Caco-2 (cell line): ENCODE measurements around the gene RAF1. TPM values are rescaled to one million over a fixed set of nuclear protein-coding genes. Genes with fewer than 3 reads are reported as not detected.

Source experiments
- Bru-seq: library from RNA; stranded (reverse); fragments of 400-500 nt; gene quantifications from one replicate; lab custom pipeline; 2021; lab: Mats Ljungman, UMichigan
- BruChase-seq, 2 experiments: library from RNA; stranded (reverse); fragments of 400-500 nt; gene quantifications; one replicate each; lab custom pipeline; 2021; lab: Mats Ljungman, UMichigan
- BruUV-seq: library from RNA; stranded (reverse); fragments of 400-500 nt; replicated peaks from 2 replicates; lab custom pipeline; 2021; lab: Mats Ljungman, UMichigan
- CTCF ChIA-PET: fragments of 300-600 bp; sonication (Branson Sonifier 250); formaldehyde crosslinking; loops from one replicate; lab custom pipeline; 2022; ENCODE audit warnings: antibody characterized with exemption; lab: Charles Lee
- POLR2A ChIA-PET: fragments of 300-600 bp; sonication (Branson Sonifier 250); formaldehyde crosslinking; loops from one replicate; lab custom pipeline; 2022; ENCODE audit warnings: antibody characterized with exemption; lab: Charles Lee
- DNase-seq, 2 experiments: peaks; one replicate each; pipeline versions ENCODE4 v3.0.0 to v3.0.0-alpha.2; 2020 to 2022
- H3K27me3 ChIP-seq: replicated peaks from 2 replicates; pipeline ENCODE4 v1.6.0; 2011; ENCODE audit warnings: low read length; ENCODE audit not compliant: control insufficient read depth, insufficient read depth
- H3K36me3 ChIP-seq: 2 replicates; pipeline ENCODE4 v1.5.1; 2011; ENCODE audit warnings: low read length; ENCODE audit not compliant: control insufficient read depth, insufficient read depth
- H3K4me1 ChIP-seq: fragments of 250-450 bp; sonication (Bioruptor Pico); 2 replicates; pipeline ENCODE4 v1.5.1; 2020; ENCODE audit warnings: mild to moderate bottlenecking
- H3K4me3 ChIP-seq: 2 replicates; pipeline ENCODE4 v1.5.1; 2011; ENCODE audit warnings: low read depth, mild to moderate bottlenecking, control low read depth, low read length
- H3K9me3 ChIP-seq: fragments of 250-450 bp; sonication (Bioruptor Pico); 2 replicates; pipeline ENCODE4 v1.5.1; 2020; ENCODE audit warnings: mild to moderate bottlenecking, moderate library complexity
- H3K27ac Mint-ChIP-seq: one replicate; pipeline ENCODE4 v1.8.0; 2022; ENCODE audit warnings: mixed read lengths; ENCODE audit not compliant: unreplicated experiment
- H3K27me3 Mint-ChIP-seq: one replicate; pipeline ENCODE4 v1.8.0; 2022; ENCODE audit warnings: mixed read lengths; ENCODE audit not compliant: insufficient read depth, unreplicated experiment
- H3K36me3 Mint-ChIP-seq: one replicate; pipeline ENCODE4 v1.8.0; 2022; ENCODE audit warnings: mild to moderate bottlenecking, mixed read lengths; ENCODE audit not compliant: insufficient read depth, unreplicated experiment
- H3K4me1 Mint-ChIP-seq: one replicate; pipeline ENCODE4 v1.8.0; 2022; ENCODE audit warnings: low read depth, mixed read lengths; ENCODE audit not compliant: unreplicated experiment
- H3K4me3 Mint-ChIP-seq: one replicate; pipeline ENCODE4 v1.8.0; 2022; ENCODE audit warnings: mild to moderate bottlenecking, moderate library complexity, mixed read lengths; ENCODE audit not compliant: unreplicated experiment
- H3K9me3 Mint-ChIP-seq: one replicate; pipeline ENCODE4 v1.8.0; 2022; ENCODE audit warnings: mixed read lengths; ENCODE audit not compliant: unreplicated experiment
- CTCF ChIP-seq, 2 experiments: fragments of 200-600 bp in 1 of 2; IDR thresholded peaks; 1 replicate in 1 of 2; 2 replicates in 1 of 2; pipeline versions ENCODE4 v1.5.1 to v1.8.0; 2011 to 2022; ENCODE audit warnings: antibody characterized with exemption in 1 of 2, control low read depth in 1 of 2, inconsistent platforms in 1 of 2, low read depth in 1 of 2, low read length in 1 of 2, mild to moderate bottlenecking in 1 of 2, moderate library complexity in 1 of 2; ENCODE audit not compliant: insufficient read depth in 1 of 2, severe bottlenecking in 1 of 2, unreplicated experiment in 1 of 2
- intact Hi-C: fragments of 100-400 bp; cut with micrococcal nuclease; formaldehyde crosslinking; loops from one replicate; pipeline ENCODE4 v1.10.0; 2022; ENCODE audit not compliant: unreplicated experiment
- long read RNA-seq: library from polyadenylated mRNA; stranded (forward); transcript quantifications from one replicate; pipeline ENCODE4 v2.0.0, GENCODE V29; 2022
- total RNA-seq: library from RNA; stranded (reverse); gene quantifications from 2 replicates; pipeline ENCODE4 v1.2.3, GENCODE V29; 2022

RAF1 gene
- total RNA-seq (93.6 and 98.7 TPM in 2 replicates), Bru-seq, nascent RNA (percentile 85 among the genes with signal in this experiment), BruChase-seq, experiment 1, labeled RNA remaining after a 2-hour chase (percentile 85 among the genes with signal in this experiment), BruChase-seq, experiment 2, labeled RNA remaining after a 6-hour chase (percentile 87 among the genes with signal in this experiment)
- long read RNA-seq, transcript RAF1-201 (17 exons, 3,300 nt) = major isoform, 57 of 108 reads
- long read RNA-seq, partial matches to known transcripts = 10 of 108 reads
- long read RNA-seq, other reads (novel, unspliced or antisense) = 36 of 108 reads

GRCh38 chr3:12663936-12664908 is at the start of gene RAF1:
RAF1 (minus strand) TSS chr3:12664117; CDS start chr3:12618721, 45,396 bp downstream.
- H3K4me1 Mint-ChIP-seq = peaks cover 21% of the 10 kb centered on the region
- H3K36me3 Mint-ChIP-seq = peaks cover 16% of the 10 kb centered on the region
- H3K9me3 Mint-ChIP-seq = no peaks in the 10 kb centered on the region
- peak; percentile 98 to 99 for DNase-seq
- Histone ChIP-seq H3K36me3 (no peaks in the 10 kb centered on the region), H3K9me3 (no peaks in the 10 kb centered on the region), H3K4me3 (peak within 1 kb of the TSS; percentile 73), H3K4me1 (peaks cover 19% of the 10 kb centered on the region), H3K27me3 (no peaks in the 10 kb centered on the region)
- TF ChIP-seq CTCF (IDR thresholded peaks at IDR 0.05; ENCODE audit: insufficient read depth in 1 of 2, low read depth in 1 of 2, low read length in 1 of 2, severe bottlenecking in 1 of 2, unreplicated experiment in 1 of 2) = no peak
- intact Hi-C loops = loop anchor here (2.0 to 5.0 kb wide), 2 partner anchors 21 to 43 kb away; no protein-coding TSS in a partner anchor
- ChIA-PET CTCF (interaction anchor here (1.2 kb wide), 1 partner anchor 56 kb away, joined by 4 read pairs; no protein-coding TSS in a partner anchor), POLR2A (interaction anchor here (0.5 to 1.5 kb wide), 4 partner anchors 21 to 303 kb away, joined by 3 read pairs; no protein-coding TSS in a partner anchor)
- TSS peak; percentile 99 for BruUV-seq
- peak within 1 kb of the TSS; percentile 81 for H3K4me3 Mint-ChIP-seq
- peak within 1 kb of the TSS; percentile 100 for H3K27ac Mint-ChIP-seq
- no peaks in the 10 kb centered on the region for H3K27me3 Mint-ChIP-seq

- no peaks in the 10 kb centered on the region for H3K27me3 ChIP-seq
- ChIA-PET POLR2A (no interaction called here), CTCF (interaction anchor here (0.5 to 1.0 kb wide), 2 partner anchors 8 to 113 kb away, joined by 3 read pairs; no protein-coding TSS in a partner anchor)
- H3K27ac Mint-ChIP-seq = no peak overlapping the region
- H3K4me3 ChIP-seq = no peak overlapping the region
- H3K9me3 Mint-ChIP-seq = no peaks in the 10 kb centered on the region
- H3K9me3 ChIP-seq = no peaks in the 10 kb centered on the region
- no peak for TF ChIP-seq CTCF (IDR thresholded peaks at IDR 0.05; ENCODE audit: insufficient read depth in 1 of 2, low read depth in 1 of 2, low read length in 1 of 2, severe bottlenecking in 1 of 2, unreplicated experiment in 1 of 2)
- no peak overlapping the region for H3K4me3 Mint-ChIP-seq
- no peaks in the 10 kb centered on the region for H3K36me3 ChIP-seq
- no peaks in the 10 kb centered on the region for H3K27me3 Mint-ChIP-seq
- 0 out of 2 replicates have a peak, but pooled peaks cover 7% of the 10 kb centered on the region for H3K4me1 ChIP-seq
- no peak for DNase-seq
- intact Hi-C loops = no loop called here
- no TSS peak for BruUV-seq
- no peaks in the 10 kb centered on the region for H3K36me3 Mint-ChIP-seq
- H3K4me1 Mint-ChIP-seq = no peaks in the 10 kb centered on the region
Observed at GRCh38 chr3:12710062-12710461, 46.1 kb upstream of the RAF1 start.

- intact Hi-C loops = loop anchor here (5.0 kb wide), 2 partner anchors 47 to 103 kb away; partner anchors contain the start of gene RAF1
Observed at GRCh38 chr3:12709334-12709733, 45.4 kb upstream of the RAF1 start.

More at GRCh38 chr3:12709334-12709733, 45.4 kb upstream of the RAF1 start:
- Mint-ChIP-seq H3K36me3 (no peaks in the 10 kb centered on the region), H3K4me3 (no peak overlapping the region), H3K27me3 (no peaks in the 10 kb centered on the region), H3K4me1 (no peaks in the 10 kb centered on the region), H3K27ac (no peak overlapping the region), H3K9me3 (no peaks in the 10 kb centered on the region)
- no TSS peak for BruUV-seq
- Histone ChIP-seq H3K4me1 (0 out of 2 replicates have a peak, but pooled peaks cover 7% of the 10 kb centered on the region), H3K4me3 (no peak overlapping the region), H3K27me3 (no peaks in the 10 kb centered on the region), H3K36me3 (no peaks in the 10 kb centered on the region), H3K9me3 (no peaks in the 10 kb centered on the region)
- TF ChIP-seq CTCF (IDR thresholded peaks at IDR 0.05; ENCODE audit: insufficient read depth in 1 of 2, low read depth in 1 of 2, low read length in 1 of 2, severe bottlenecking in 1 of 2, unreplicated experiment in 1 of 2) = no peak
- no peak for DNase-seq
- CTCF ChIA-PET = interaction anchor here (0.5 to 1.0 kb wide), 2 partner anchors 8 to 113 kb away, joined by 3 read pairs; no protein-coding TSS in a partner anchor
- POLR2A ChIA-PET = no interaction called here
